Esophagus squamous epithelium (tissue), 5 donors: Measurements from ENCODE around the gene CD55. TPM values are rescaled to one million over a fixed set of nuclear protein-coding genes. Genes with fewer than 3 reads are reported as not detected.
"Not testable (repeated sequence)": the region's sequence is repeated elsewhere in the genome, so short reads cannot be mapped to it uniquely, and the experiment has no call there.

Experiments used
- DNase-seq: peaks from one replicate; lab custom pipeline; 2025; lab: John Stamatoyannopoulos, UW
- H3K27ac ChIP-seq, 4 donors: fragments of 200-600 bp; sonication (generic); one replicate each; pipeline ENCODE4 v1.5.1; 2016 to 2019; ENCODE audit warnings: mild to moderate bottlenecking in 1 of 4
- H3K27me3 ChIP-seq, 4 donors: fragments of 200-600 bp; sonication (generic); 1 replicate in 3 of 4; 2 replicates in 1 of 4; pipeline versions ENCODE4 v1.5.1 to v1.6.0; 2017 to 2021; ENCODE audit warnings: antibody characterized with exemption in 1 of 4
- H3K36me3 ChIP-seq, 3 donors: fragments of 200-600 bp; sonication (generic); one replicate each; pipeline ENCODE4 v1.5.1; 2016 to 2019
- H3K4me1 ChIP-seq, 3 donors: fragments of 200-600 bp; sonication (generic); one replicate each; pipeline ENCODE4 v1.5.1; 2017 to 2019
- H3K4me3 ChIP-seq, 4 donors: fragments of 200-600 bp; sonication (generic); 1 replicate in 3 of 4; 2 replicates in 1 of 4; pipeline ENCODE4 v1.5.1; 2016 to 2019; ENCODE audit warnings: mild to moderate bottlenecking in 2 of 4, moderate library complexity in 1 of 4
- H3K9me3 ChIP-seq, 3 donors: fragments of 200-600 bp; sonication (generic); one replicate each; pipeline ENCODE4 v1.5.1; 2016 to 2019
- CTCF ChIP-seq, 6 experiments: fragments of 450-650 bp in 4 of 6; fragments of 200-600 bp in 2 of 6; sonication (generic) in 2 of 6; IDR thresholded peaks; one replicate each; pipeline ENCODE4 v1.5.1; 2016 to 2019; ENCODE audit warnings: antibody characterized with exemption in 6 of 6, mild to moderate bottlenecking in 4 of 6, moderate library complexity in 4 of 6
- POLR2A ChIP-seq, 4 donors: fragments of 450-650 bp; IDR thresholded peaks; one replicate each; pipeline ENCODE4 v1.6.1; 2017; ENCODE audit warnings: antibody characterized with exemption in 4 of 4, mild to moderate bottlenecking in 4 of 4, moderate library complexity in 3 of 4
- WGBS, 2 donors: methylation state at CpG; one replicate each; pipeline ENCODE4 v1.1.5; 2018; 5-methylcytosine and 5-hydroxymethylcytosine counted together
- intact Hi-C: fragments of 100-400 bp; cut with DNase I; formaldehyde crosslinking; loops from one replicate; pipeline ENCODE4 v1.15.0; 2022
- total RNA-seq, 4 donors: library from RNA; depleted of rRNA; stranded (reverse); fragments of >200 nt; gene quantifications; one replicate each; pipeline ENCODE4 v1.1.0, GENCODE V29; 2016
- donor health status: DM: yes; HTN: yes; CAD: no.

CD55 gene
- total RNA-seq, 4 donors from 2014 or later, result 36.5 to 100 (median 72.2) TPM

DNA sequence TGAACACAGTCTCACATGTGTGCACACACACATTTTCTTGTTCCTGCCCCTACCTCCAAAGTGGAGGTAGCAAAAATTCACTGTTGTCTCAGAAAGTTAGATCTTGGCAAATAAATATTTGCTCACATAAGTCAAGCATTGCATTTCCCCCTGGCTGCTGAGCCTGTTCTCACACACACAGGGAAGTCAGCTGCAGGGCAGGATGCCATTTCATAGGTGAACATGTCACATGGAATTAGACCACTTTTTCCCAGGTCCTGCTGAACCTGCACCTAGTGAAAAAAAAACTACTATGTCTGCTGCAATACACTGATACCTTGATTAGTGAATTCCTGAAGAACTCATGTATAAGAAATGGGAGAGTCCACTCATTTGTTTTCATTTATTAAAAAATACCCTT, 5.3 kb upstream of the CD55 start:
- DNase-seq, result no peak
- no peaks in the 10 kb centered on the region for H3K9me3 ChIP-seq
- no peak overlapping the region for H3K4me3 ChIP-seq
- TF ChIP-seq POLR2A (IDR thresholded peaks at IDR 0.05) (no peak), CTCF (IDR thresholded peaks at IDR 0.05) (peak in 4 of 6 experiments; percentile 25 to 47 (median 36))
- H3K27me3 ChIP-seq, result no peaks in the 10 kb centered on the region
- H3K4me1 ChIP-seq, result peaks cover 3 to 57% (median 4%) of the 10 kb centered on the region in 3 donors
- H3K27ac ChIP-seq, result peak overlapping the region; percentile 33 to 96 (median 80)
- intact Hi-C loops, result no loop called here
- no peaks in the 10 kb centered on the region for H3K36me3 ChIP-seq

GRCh38 chr1:207316622-207317391, 4.7 kb upstream of the CD55 start:
- Histone ChIP-seq H3K9me3 (no peaks in the 10 kb centered on the region), H3K27me3 (no peaks in the 10 kb centered on the region), H3K36me3 (no peaks in the 10 kb centered on the region), H3K4me1 (peaks cover 3 to 58% (median 4%) of the 10 kb centered on the region in 3 donors), H3K4me3 (no peak overlapping the region), H3K27ac (peak overlapping the region; percentile 66 to 96 (median 80))
- TF ChIP-seq CTCF (IDR thresholded peaks at IDR 0.05) (no peak), POLR2A (IDR thresholded peaks at IDR 0.05) (no peak)
- intact Hi-C loops, result no loop called here
- WGBS, 2 donors, result 29 to 42% methylated on average over 6 of the region's 6 CpGs
- DNase-seq, result no peak

DNA sequence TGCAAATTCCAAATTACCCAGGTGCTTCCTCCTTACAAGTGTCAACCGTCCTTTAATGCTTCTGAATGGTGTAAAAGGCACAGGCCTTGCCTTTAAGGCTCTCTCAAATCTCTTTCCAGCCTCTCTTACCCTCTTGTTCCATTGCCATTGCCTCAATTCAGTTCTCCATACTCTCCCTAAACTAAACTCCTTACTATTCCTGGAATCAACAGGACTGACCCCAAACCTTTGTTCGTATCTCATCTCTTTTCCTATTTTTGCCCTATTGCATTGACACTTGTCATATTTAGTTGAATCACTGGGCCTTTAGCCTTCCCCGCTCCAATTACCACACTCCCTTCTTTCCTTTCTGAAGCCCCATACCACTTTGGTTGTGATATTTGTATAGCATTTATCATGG, 3.9 kb upstream of the CD55 start:
- peak overlapping the region in 3 of 4 donors; percentile 66 to 96 (median 92) for H3K27ac ChIP-seq
- H3K36me3 ChIP-seq, result no peaks in the 10 kb centered on the region
- H3K9me3 ChIP-seq, result no peaks in the 10 kb centered on the region
- H3K27me3 ChIP-seq, result no peaks in the 10 kb centered on the region
- intact Hi-C loops, result no loop called here
- 82 to 86% methylated on average over 3 of the region's 3 CpGs for WGBS, 2 donors
- no peak overlapping the region for H3K4me3 ChIP-seq
- DNase-seq, result no peak
- H3K4me1 ChIP-seq, result peaks cover 3 to 59% (median 4%) of the 10 kb centered on the region in 3 donors
- TF ChIP-seq POLR2A (IDR thresholded peaks at IDR 0.05), result no peak
- TF ChIP-seq CTCF (IDR thresholded peaks at IDR 0.05), result no peak

- H3K27ac ChIP-seq, result peak overlapping the region in 3 of 4 donors; percentile 23 to 96 (median 92)
- no peaks in the 10 kb centered on the region for H3K27me3 ChIP-seq
- TF ChIP-seq POLR2A (IDR thresholded peaks at IDR 0.05) (no peak), CTCF (IDR thresholded peaks at IDR 0.05) (no peak)
- DNase-seq, result no peak
- H3K4me1 ChIP-seq, result peaks cover 3 to 64% (median 7%) of the 10 kb centered on the region in 3 donors
- intact Hi-C loops, result no loop called here
- no peaks in the 10 kb centered on the region for H3K36me3 ChIP-seq
- 78 to 81% methylated on average over 3 of the region's 3 CpGs for WGBS, 2 donors
- H3K4me3 ChIP-seq, result no peak overlapping the region
- no peaks in the 10 kb centered on the region for H3K9me3 ChIP-seq
Observed at GRCh38 chr1:207318072-207318619, 3.3 kb upstream of the CD55 start.

DNA sequence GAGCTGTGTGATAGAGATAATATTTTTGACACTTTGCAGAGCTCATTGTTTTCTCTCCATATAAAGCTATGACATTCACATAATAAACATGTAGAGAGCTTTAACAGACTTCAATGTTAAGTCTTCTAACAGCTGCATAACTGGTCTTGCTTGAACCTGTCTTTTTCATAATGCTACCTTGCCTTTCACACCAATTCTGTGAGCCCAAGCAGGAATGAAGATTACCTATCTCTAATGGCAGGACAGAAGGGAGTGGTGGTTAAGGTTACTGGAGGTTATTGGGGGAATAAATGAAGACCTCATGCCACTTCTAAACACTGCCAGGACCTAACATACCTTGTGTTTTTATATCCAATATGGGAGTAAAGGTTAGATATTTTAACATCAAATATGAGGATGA, 2.3 kb upstream of the CD55 start:
- intact Hi-C loops, result no loop called here
- no peak for DNase-seq
- TF ChIP-seq CTCF (IDR thresholded peaks at IDR 0.05), result no peak
- TF ChIP-seq POLR2A (IDR thresholded peaks at IDR 0.05), result no peak
- Histone ChIP-seq H3K9me3 (no peaks in the 10 kb centered on the region), H3K27ac (peak overlapping the region; percentile 56 to 97 (median 94)), H3K27me3 (no peaks in the 10 kb centered on the region), H3K4me3 (no peak overlapping the region), H3K4me1 (peaks cover 12 to 74% (median 12%) of the 10 kb centered on the region in 3 donors), H3K36me3 (peaks cover 0 to 7% (median 0%) of the 10 kb centered on the region in 3 donors)

DNA sequence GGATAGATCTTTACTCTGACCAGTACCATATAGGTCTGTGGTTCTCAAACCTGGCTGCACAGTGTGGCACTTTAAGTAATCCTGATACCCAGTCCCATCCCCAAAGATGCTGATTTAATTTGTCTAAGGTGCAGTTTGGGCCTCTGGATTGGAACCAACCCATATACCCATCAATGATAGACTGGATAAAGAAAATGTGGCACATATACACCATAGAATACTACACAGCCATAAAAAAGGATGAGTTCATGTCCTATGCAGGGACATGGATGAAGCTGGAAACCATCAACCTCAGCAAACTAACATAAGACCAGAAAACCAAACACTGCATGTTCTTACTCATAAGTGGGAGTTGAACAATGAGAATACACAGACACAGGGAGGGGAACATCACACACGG, 1.4 kb upstream of the CD55 start:
- DNase-seq, H3K9me3 ChIP-seq, intact Hi-C loops, H3K27me3 ChIP-seq, H3K4me3 ChIP-seq: not testable (repeated sequence)
- H3K4me1 ChIP-seq, result peaks cover 12 to 83% (median 14%) of the 10 kb centered on the region in 3 donors
- peaks cover 0 to 16% (median 0%) of the 10 kb centered on the region in 3 donors for H3K36me3 ChIP-seq
- H3K27ac ChIP-seq, result peak overlapping the region; percentile 56 to 97 (median 94)
- WGBS, 2 donors, result 36 to 73% methylated on average over 1 of the region's 1 CpG
